HG02970 (cell line): ENCODE measurements around the gene TDRD1.

Experiments
- ATAC-seq: cut with Tn5 transposase; IDR thresholded peaks from one replicate; pipeline ENCODE4 v1.9.1; 2021; ENCODE audit warnings: mild to moderate bottlenecking, moderate library complexity, moderate number of reproducible peaks; ENCODE audit not compliant: unreplicated experiment, low FRiP score

TDRD1 gene

DNA sequence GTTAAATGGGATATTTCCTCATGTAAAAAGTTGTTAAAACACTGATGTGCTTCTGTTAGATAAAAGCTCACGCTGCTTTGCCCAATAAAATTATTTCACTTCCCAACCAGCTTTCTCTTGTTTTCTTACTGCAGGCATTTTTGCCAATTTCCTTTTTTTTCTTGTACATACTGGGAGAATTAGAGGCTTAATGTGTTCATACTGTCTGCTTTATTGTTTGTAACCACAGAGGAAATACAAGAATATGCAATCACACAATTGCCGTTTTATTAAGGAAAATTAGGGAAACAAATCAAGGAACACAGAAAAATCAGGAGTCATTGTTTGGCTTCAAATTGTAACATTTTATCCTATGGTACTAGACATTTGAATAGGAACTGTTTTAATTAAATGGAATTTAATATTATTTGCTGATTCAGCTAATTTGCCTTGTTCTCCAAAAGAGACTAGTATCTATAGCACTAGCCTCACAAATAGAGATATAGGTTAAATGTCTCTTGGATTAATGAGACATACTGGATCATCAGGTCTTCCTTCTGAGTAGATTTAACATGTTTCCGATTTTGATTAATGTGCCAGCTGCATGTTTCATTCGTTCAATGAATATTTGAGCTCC, 53.5 kb downstream of the TDRD1 start:
- ATAC-seq: no peak

DNA sequence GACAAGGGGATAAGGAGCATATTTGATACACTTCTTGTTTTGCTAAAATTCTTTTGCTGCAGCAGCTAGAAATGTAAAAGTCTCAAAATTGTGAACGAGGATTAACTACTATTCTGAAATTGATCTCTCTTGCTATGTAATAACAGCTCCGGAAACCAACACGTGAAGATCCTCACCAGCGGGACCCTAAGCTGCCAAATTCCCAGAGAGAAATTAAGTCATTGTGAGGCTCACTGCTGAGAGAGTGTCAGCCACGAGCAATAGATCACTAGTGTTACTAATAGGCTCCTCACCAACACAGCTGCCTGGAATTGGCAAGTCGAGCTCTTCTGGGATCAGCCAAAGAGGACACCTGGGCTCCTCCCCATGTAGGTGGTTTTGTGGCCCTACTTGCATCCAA, 54.3 kb downstream of the TDRD1 start:
- ATAC-seq: no peak

DNA sequence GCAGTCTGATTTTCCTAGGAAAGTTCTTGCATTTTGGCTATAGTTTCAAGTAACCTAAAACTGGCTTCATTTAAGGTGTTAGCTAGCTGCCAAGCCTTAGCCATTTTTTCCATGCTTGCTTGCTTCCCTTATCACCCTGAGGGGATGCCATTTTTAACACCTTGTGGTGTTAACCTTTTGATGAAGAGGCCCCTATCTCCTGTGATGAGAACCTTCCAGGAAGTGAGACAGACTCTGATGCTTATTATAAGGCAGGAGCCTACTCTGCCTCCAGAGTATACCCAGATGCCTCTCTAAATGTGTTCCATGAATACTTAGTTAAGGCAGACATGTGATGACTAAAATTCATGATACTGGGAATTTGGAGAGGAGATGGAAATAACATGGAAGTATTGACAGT, 55.0 kb downstream of the TDRD1 start:
- no peak for ATAC-seq

GRCh38 chr10:114239117-114239993, 60.2 kb downstream of the TDRD1 start, which contains the start of gene VWA2:
Gene VWA2 (plus strand): TSS chr10:114239254. CDS start chr10:114248714, 9,460 bp downstream.
- ATAC-seq: no peak

DNA sequence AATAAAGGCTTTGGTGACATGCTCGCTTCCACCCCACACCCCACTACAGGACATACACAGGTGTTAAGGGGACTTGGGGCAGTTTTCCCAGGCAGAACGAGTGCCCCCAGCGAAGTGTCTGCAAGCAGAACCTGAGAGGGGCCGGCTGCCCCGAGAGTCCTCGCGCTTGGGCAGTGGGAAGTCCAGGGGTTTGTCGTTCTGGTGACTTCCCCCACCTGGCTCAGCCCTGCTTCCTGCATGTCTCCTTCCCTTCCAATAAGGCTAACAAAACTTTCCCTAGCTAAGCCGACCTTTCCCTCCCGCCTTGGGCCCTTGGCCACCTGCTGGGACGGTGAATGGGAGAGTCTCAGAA, 60.8 kb downstream of the TDRD1 start:
- ATAC-seq: no peak

- no peak for ATAC-seq
Measured at GRCh38 chr10:114242235-114242634, 63.1 kb downstream of the TDRD1 start.

DNA sequence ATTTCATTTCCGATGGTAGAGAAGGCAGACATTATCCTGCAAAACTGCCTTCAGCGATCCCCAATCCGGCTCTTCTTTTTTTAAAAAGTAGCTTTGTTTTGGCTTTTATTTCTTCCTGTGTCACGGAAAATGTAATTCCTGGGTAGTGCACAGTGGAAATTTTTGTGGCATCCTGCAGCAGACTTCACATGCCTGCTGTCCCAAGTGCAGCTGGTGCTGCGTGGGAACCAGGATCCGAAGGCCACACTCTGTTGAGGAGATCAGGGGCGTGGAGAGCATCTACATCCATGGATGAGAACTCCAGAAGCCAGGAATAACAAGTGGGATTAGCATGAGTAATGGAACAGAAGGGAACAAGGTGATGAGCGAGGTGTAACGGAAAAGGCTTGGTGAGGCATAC, 64.5 kb downstream of the TDRD1 start:
- no peak for ATAC-seq

- no peak for ATAC-seq
Measured at GRCh38 chr10:114244126-114244525, 65.0 kb downstream of the TDRD1 start.

GRCh38 chr10:114245121-114245791, 66.1 kb downstream of the TDRD1 start:
- no peak for ATAC-seq

DNA sequence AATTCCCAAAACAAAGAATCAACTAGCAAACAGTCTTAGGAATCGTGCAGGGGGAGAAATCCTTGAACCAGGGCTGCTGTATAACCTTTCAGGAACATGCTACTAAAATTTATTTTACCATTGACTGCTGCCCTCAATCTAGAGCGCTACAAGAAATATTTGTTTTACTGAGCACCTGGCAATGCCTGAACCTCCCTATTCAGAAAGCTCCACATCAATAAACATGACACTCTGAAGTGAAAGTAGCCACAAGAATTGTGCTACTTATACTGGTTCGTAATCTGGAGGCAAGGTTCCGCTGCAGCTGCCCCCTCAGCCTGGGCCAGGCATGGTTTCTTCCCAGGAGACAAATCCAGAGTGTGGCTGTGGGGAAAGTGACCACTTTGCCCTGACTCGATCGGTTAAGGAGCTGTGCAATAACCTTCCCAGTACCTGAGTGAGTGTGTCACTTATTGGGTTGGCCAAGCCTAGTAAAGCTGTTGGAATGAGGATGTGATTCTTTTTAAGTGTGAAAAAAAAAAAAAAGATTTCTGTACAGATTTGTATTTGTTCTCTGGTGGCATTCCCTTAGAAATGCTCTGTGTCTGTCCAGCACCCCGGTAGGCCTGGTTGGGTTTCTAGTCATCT, 67.6 kb downstream of the TDRD1 start:
- ATAC-seq: no peak

- ATAC-seq: no peak
Measured at GRCh38 chr10:114250236-114250635, 71.1 kb downstream of the TDRD1 start.

- no peak for ATAC-seq
Measured at GRCh38 chr10:114250716-114251115, 71.6 kb downstream of the TDRD1 start.

DNA sequence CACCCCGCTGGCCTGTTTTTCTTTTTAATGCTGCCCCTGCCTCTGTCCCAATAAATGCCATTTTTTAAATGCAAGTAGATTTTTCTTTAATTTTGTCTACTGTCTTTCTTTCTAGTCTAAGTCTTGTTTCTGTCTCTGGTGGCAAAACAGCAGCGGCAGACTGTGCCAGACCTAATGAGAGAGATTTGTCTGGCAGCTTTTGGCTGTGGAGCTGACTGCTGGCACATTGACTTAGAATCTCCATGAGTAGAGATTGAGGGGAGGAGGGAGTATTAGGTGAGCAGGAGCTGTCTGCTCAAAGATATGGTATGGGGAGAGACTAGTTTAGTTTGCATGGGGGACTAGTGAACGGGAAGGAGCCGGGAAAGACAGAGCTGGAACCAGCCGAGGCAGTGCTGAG, 72.9 kb downstream of the TDRD1 start:
- ATAC-seq: no peak

- no peak for ATAC-seq
Measured at GRCh38 chr10:114252883-114253282, 73.7 kb downstream of the TDRD1 start.

- no peak for ATAC-seq
Measured at GRCh38 chr10:114255227-114255626, 76.1 kb downstream of the TDRD1 start.

GRCh38 chr10:114256008-114256765, 77.0 kb downstream of the TDRD1 start:
- no peak for ATAC-seq

GRCh38 chr10:114256822-114257221, 77.7 kb downstream of the TDRD1 start:
- no peak for ATAC-seq

DNA sequence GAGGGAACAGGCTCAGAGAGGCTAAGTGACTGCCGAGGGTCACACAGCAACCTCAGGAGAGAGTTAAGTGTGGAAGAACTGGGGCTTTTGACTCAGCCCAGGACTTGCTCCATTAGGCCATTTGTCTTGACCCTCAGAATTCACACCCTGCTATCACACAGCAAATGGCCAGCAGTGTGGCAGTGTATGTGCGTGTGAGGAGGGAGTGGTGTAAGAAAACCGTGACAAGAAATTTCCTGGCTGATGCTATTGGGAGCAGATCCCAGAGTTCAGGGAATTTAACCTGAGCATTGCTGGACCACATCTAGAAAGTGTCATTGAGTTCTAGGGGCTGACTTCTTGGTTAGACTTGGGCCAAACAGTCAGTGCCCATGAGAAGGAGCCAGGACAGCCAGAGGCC, 78.3 kb downstream of the TDRD1 start:
- ATAC-seq: no peak

DNA sequence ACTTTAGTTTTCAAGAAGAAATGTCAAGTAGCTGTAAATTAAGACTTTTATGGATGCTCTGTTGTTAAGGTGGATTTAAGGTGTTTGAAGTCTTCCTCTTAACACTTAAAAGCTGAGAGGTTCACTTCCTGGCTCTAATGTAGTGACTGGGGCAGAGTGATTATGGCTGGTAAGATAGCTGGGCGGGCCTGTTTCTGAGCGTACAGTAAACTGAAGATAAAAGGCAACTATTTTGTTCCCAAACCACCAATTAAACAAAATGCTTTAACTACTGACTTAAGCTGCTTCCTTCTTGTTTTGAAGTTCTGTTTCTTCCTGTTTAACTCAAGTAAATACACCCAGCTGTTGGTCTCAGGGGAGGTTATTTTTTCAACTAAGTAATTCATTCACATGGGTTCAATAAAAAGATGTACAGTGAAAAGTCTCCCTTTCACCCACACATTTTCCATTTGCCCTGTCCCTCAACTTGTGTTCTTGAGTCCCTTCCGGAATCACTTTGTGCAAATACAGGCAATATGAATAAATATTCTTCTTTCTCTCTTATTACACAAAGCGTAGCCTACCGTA, 79.2 kb downstream of the TDRD1 start:
- no peak for ATAC-seq

DNA sequence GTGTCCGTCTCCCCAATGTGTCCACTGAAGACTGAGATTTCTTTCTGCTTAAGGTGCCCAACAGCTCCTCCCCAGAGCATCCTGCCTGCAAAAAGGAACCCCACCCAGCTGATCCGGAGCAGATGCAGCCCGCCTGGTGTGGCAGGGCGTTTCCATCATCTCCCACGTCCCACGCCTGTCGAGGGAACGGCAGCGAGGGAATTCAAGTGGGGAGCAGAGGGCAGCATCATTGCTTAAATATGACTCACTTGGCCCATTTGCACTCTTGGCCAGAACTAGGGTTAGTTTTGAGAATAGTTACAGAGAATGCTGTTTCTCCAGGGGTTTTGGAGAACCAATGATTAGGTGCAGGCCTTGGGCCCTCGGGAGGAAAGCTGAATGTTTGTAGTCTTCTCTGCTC, 80.7 kb downstream of the TDRD1 start:
- ATAC-seq: no peak
